Testis (tissue), 2 donors: ENCODE results near the gene BZW2.

Experiments
- POLR2A ChIP-seq: fragments of 450-650 bp; IDR thresholded peaks from one replicate; pipeline ENCODE4 v1.6.1; 2017; ENCODE audit warnings: antibody characterized with exemption, mild to moderate bottlenecking, moderate library complexity
- TF ChIP-seq, protein P1 (sequence below), 3 experiments: fragments of 450-650 bp in 2 of 3; fragments of 200-600 bp in 1 of 3; sonication (generic) in 1 of 3; IDR thresholded peaks; one replicate each; pipeline ENCODE4 v1.5.1; 2016 to 2019; ENCODE audit warnings: antibody characterized with exemption in 3 of 3, mild to moderate bottlenecking in 2 of 3, moderate library complexity in 1 of 3

GRCh38 chr7:16734148-16734726 is 88.3 kb downstream of the BZW2 start:
- TF ChIP-seq, protein P1, sequence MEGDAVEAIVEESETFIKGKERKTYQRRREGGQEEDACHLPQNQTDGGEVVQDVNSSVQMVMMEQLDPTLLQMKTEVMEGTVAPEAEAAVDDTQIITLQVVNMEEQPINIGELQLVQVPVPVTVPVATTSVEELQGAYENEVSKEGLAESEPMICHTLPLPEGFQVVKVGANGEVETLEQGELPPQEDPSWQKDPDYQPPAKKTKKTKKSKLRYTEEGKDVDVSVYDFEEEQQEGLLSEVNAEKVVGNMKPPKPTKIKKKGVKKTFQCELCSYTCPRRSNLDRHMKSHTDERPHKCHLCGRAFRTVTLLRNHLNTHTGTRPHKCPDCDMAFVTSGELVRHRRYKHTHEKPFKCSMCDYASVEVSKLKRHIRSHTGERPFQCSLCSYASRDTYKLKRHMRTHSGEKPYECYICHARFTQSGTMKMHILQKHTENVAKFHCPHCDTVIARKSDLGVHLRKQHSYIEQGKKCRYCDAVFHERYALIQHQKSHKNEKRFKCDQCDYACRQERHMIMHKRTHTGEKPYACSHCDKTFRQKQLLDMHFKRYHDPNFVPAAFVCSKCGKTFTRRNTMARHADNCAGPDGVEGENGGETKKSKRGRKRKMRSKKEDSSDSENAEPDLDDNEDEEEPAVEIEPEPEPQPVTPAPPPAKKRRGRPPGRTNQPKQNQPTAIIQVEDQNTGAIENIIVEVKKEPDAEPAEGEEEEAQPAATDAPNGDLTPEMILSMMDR (IDR thresholded peaks at IDR 0.05) = no peak
- TF ChIP-seq POLR2A = no peak
